Liver (tissue), 9 donors: Measurements from ENCODE around the gene MUL1. TPM values are rescaled to one million over a fixed set of nuclear protein-coding genes. Genes with fewer than 3 reads are reported as not detected.
A peak's percentile ranks its signal among the peaks of the same experiment; 100 is the strongest.

ENCODE experiments used
- DNase-seq: peaks from one replicate; pipeline ENCODE4 v3.0.0-alpha.2; 2017; ENCODE audit warnings: low spot score
- H3K27ac ChIP-seq, 2 donors: one replicate each; pipeline ENCODE4 v1.7.0; 2013; ENCODE audit warnings: inconsistent platforms in 2 of 2, low read length in 2 of 2, control low read depth in 1 of 2, low read depth in 1 of 2, mild to moderate bottlenecking in 1 of 2
- H3K27me3 ChIP-seq, 4 donors: one replicate each; pipeline versions ENCODE4 v1.6.1 to v1.7.0; 2013; ENCODE audit warnings: low read length in 3 of 4, inconsistent platforms in 1 of 4, mild to moderate bottlenecking in 1 of 4, moderate library complexity in 1 of 4; ENCODE audit not compliant: control insufficient read depth in 4 of 4, insufficient read depth in 4 of 4
- H3K36me3 ChIP-seq, 4 donors: one replicate each; pipeline versions ENCODE4 v1.6.1 to v1.7.0; 2013; ENCODE audit warnings: low read length in 3 of 4, mild to moderate bottlenecking in 3 of 4, low read depth in 1 of 4, moderate library complexity in 1 of 4; ENCODE audit not compliant: control insufficient read depth in 4 of 4, insufficient read depth in 3 of 4
- H3K4me1 ChIP-seq, 4 donors: one replicate each; pipeline versions ENCODE4 v1.6.1 to v1.7.0; 2013; ENCODE audit warnings: low read length in 3 of 4, mild to moderate bottlenecking in 3 of 4, moderate library complexity in 1 of 4; ENCODE audit not compliant: control insufficient read depth in 4 of 4, insufficient read depth in 4 of 4
- H3K4me3 ChIP-seq, 3 donors: one replicate each; pipeline versions ENCODE4 v1.6.1 to v1.7.0; 2013; ENCODE audit warnings: low read length in 3 of 3, control low read depth in 1 of 3, low read depth in 1 of 3, mild to moderate bottlenecking in 1 of 3
- H3K9ac ChIP-seq, 2 donors: one replicate each; pipeline ENCODE4 v1.7.0; 2013; ENCODE audit warnings: low read length in 2 of 2, mild to moderate bottlenecking in 2 of 2, moderate library complexity in 2 of 2, control low read depth in 1 of 2, low read depth in 1 of 2
- H3K9me3 ChIP-seq, 4 donors: one replicate each; pipeline versions ENCODE4 v1.6.1 to v1.7.0; 2013; ENCODE audit warnings: low read length in 3 of 4; ENCODE audit not compliant: control insufficient read depth in 4 of 4
- ATF3 ChIP-seq: IDR thresholded peaks from 2 replicates; pipeline ENCODE4 v1.6.1; 2016; ENCODE audit warnings: antibody characterized with exemption
- CTCF ChIP-seq: fragments of 150-350 bp; IDR thresholded peaks from 2 replicates; pipeline ENCODE4 v1.5.1; 2017; ENCODE audit warnings: improper control_type of control experiment, low read depth, low read length; ENCODE audit not compliant: missing input control
- EGR1 ChIP-seq, 2 donors: IDR thresholded peaks; 2 replicates each; pipeline ENCODE4 v1.6.1; 2016 to 2018; ENCODE audit warnings: antibody characterized with exemption in 2 of 2, low read depth in 2 of 2
- FOXA1 ChIP-seq: IDR thresholded peaks from 2 replicates; pipeline ENCODE4 v1.6.1; 2016; ENCODE audit warnings: antibody characterized with exemption
- FOXA2 ChIP-seq: IDR thresholded peaks from 2 replicates; pipeline ENCODE4 v1.6.1; 2016; ENCODE audit warnings: antibody characterized with exemption
- GABPA ChIP-seq, 2 donors: IDR thresholded peaks in 1 of 2; conservative IDR thresholded peaks in 1 of 2; 2 replicates each; pipeline ENCODE4 v1.6.1; 2016; ENCODE audit warnings: antibody characterized with exemption in 2 of 2, mild to moderate bottlenecking in 1 of 2, moderate library complexity in 1 of 2
- HNF4A ChIP-seq, 2 donors: conservative IDR thresholded peaks; 2 replicates each; pipeline ENCODE4 v1.6.1; 2016; ENCODE audit warnings: antibody characterized with exemption in 2 of 2, mild to moderate bottlenecking in 2 of 2
- HNF4G ChIP-seq: IDR thresholded peaks from 2 replicates; pipeline ENCODE4 v1.6.1; 2016; ENCODE audit warnings: antibody characterized with exemption
- JUND ChIP-seq, 2 donors: IDR thresholded peaks; 2 replicates each; pipeline ENCODE4 v1.6.1; 2016; ENCODE audit warnings: antibody characterized with exemption in 2 of 2
- MAX ChIP-seq: IDR thresholded peaks from 2 replicates; pipeline ENCODE4 v1.6.1; 2016; ENCODE audit warnings: antibody characterized with exemption
- NR2F2 ChIP-seq: IDR thresholded peaks from 2 replicates; pipeline ENCODE4 v1.6.1; 2016; ENCODE audit warnings: antibody characterized with exemption
- RAD21 ChIP-seq, 2 donors: IDR thresholded peaks; 2 replicates each; pipeline ENCODE4 v1.6.1; 2016; ENCODE audit warnings: antibody characterized with exemption in 2 of 2, mild to moderate bottlenecking in 2 of 2
- REST ChIP-seq: IDR thresholded peaks from 2 replicates; pipeline ENCODE4 v1.6.1; 2016; ENCODE audit warnings: antibody characterized with exemption, mild to moderate bottlenecking
- RXRA ChIP-seq, 2 donors: IDR thresholded peaks; 2 replicates each; pipeline ENCODE4 v1.6.1; 2017 to 2018; ENCODE audit warnings: antibody characterized with exemption in 2 of 2, mild to moderate bottlenecking in 1 of 2
- SP1 ChIP-seq: IDR thresholded peaks from 2 replicates; pipeline ENCODE4 v1.6.1; 2018; ENCODE audit warnings: antibody characterized with exemption, mild to moderate bottlenecking
- TAF1 ChIP-seq: conservative IDR thresholded peaks from 2 replicates; pipeline ENCODE4 v1.6.1; 2016; ENCODE audit warnings: antibody characterized with exemption, mild to moderate bottlenecking
- YY1 ChIP-seq: IDR thresholded peaks from 2 replicates; pipeline ENCODE4 v1.6.1; 2016; ENCODE audit warnings: antibody characterized with exemption, mild to moderate bottlenecking
- ZBTB33 ChIP-seq: IDR thresholded peaks from 2 replicates; pipeline ENCODE4 v1.6.1; 2016; ENCODE audit warnings: antibody characterized with exemption
- WGBS: extraction: QIAGEN DNeasy Blood & Tissue Kit; methylation state at CpG from one replicate; pipeline ENCODE4 v1.1.7; 2013; 5-methylcytosine and 5-hydroxymethylcytosine counted together
- polyA plus RNA-seq, 2 donors: library from polyadenylated mRNA; stranded (reverse) in 1 of 2; unstranded in 1 of 2; fragments of 200-250 nt in 1 of 2; fragments of >200 nt in 1 of 2; fragmentation: Nextera tagmentation in 1 of 2; extraction: Ambion mirVana in 1 of 2; gene quantifications; one replicate each; pipeline versions ENCODE4 v1.2.1 to v1.2.3, GENCODE V29; 2013 to 2015
- total RNA-seq, 2 donors: library from RNA; depleted of rRNA; stranded (reverse); fragments of >200 nt; gene quantifications; one replicate each; pipeline ENCODE4 v1.2.3, GENCODE V29; 2014
- donor health status: healthy.
- donor health status: healthy.
- donor health status: healthy.
- donor health status: healthy.
- donor health status: healthy.

Gene MUL1
- 10 to 100 TPM in 1 of 2 donors, 1 to 10 TPM in 1; 9.5 to 17.1 TPM for total RNA-seq
- polyA plus RNA-seq = 10 to 100 TPM; 16.6 to 19.4 TPM

- H3K9me3 ChIP-seq = no peaks in the 10 kb centered on the region
- peak; percentile 95 for DNase-seq
- H3K4me3 ChIP-seq = peak within 1 kb of the TSS; percentile 73 to 93 (median 91)
- H3K9ac ChIP-seq = peak within 1 kb of the TSS; percentile 57 to 81
- peak; percentile 36 for TF ChIP-seq REST
- TF ChIP-seq FOXA1 = no peak
- peak; percentile 14 for TF ChIP-seq SP1
- no peak for TF ChIP-seq FOXA2
- no peak for TF ChIP-seq ATF3
- TF ChIP-seq CTCF = no peak
- TF ChIP-seq YY1 = peak; percentile 32
- peak in 1 of 2 donors; percentile 43 for TF ChIP-seq EGR1 (IDR thresholded peaks at IDR 0.05; ENCODE audit: low read depth in 2 of 2)
- peak in 1 of 2 donors; percentile 35 for TF ChIP-seq RXRA (IDR thresholded peaks at IDR 0.05)
- TF ChIP-seq GABPA (IDR thresholded peaks at IDR 0.05 in 1 of 2, conservative IDR thresholded peaks at IDR 0.05 in 1 of 2) = peak; percentile 99 to 100
- no peak for TF ChIP-seq TAF1
- TF ChIP-seq RAD21 (IDR thresholded peaks at IDR 0.05) = no peak
- peak; percentile 57 for TF ChIP-seq MAX
- no peak for TF ChIP-seq HNF4A (conservative IDR thresholded peaks at IDR 0.05)
- TF ChIP-seq NR2F2 = peak; percentile 87
- H3K27me3 ChIP-seq = peaks cover 0 to 2% (median 0%) of the 10 kb centered on the region in 4 donors
- peaks cover 1 to 27% (median 16%) of the 10 kb centered on the region in 4 donors for H3K4me1 ChIP-seq
- WGBS = 1% methylated on average over 58 of the region's 58 CpGs
- H3K27ac ChIP-seq = peak within 1 kb of the TSS; percentile 68 to 74
- H3K36me3 ChIP-seq = peaks cover 0 to 3% (median 0%) of the 10 kb centered on the region in 4 donors
Measured at GRCh38 chr1:20507564-20508410, at the start of gene MUL1. Gene MUL1, minus strand, starts transcription at chr1:20508151. Its CDS starts 127 bp downstream, at chr1:20508024.

GRCh38 chr1:20555758-20556120, 47.8 kb upstream of the MUL1 start:
- no peaks in the 10 kb centered on the region for H3K36me3 ChIP-seq
- H3K27me3 ChIP-seq = peaks cover 0 to 7% (median 0%) of the 10 kb centered on the region in 4 donors
- H3K27ac ChIP-seq = peak overlapping the region in 1 of 2 donors; percentile 12
- no peak for TF ChIP-seq FOXA2
- no peak for TF ChIP-seq NR2F2
- no peak for TF ChIP-seq ZBTB33
- TF ChIP-seq EGR1 (IDR thresholded peaks at IDR 0.05; ENCODE audit: low read depth in 2 of 2) = no peak
- no peak for TF ChIP-seq ATF3
- TF ChIP-seq FOXA1 = no peak
- no peak for TF ChIP-seq MAX
- no peak for TF ChIP-seq GABPA (IDR thresholded peaks at IDR 0.05 in 1 of 2, conservative IDR thresholded peaks at IDR 0.05 in 1 of 2)
- TF ChIP-seq RXRA (IDR thresholded peaks at IDR 0.05) = no peak
- no peak for TF ChIP-seq HNF4G
- no peak for TF ChIP-seq JUND (IDR thresholded peaks at IDR 0.05)
- TF ChIP-seq REST = no peak
- no peak for TF ChIP-seq SP1
- H3K9me3 ChIP-seq = no peaks in the 10 kb centered on the region
- H3K9ac ChIP-seq = no peak overlapping the region
- H3K4me1 ChIP-seq = peaks cover 5 to 25% (median 9%) of the 10 kb centered on the region in 4 donors
- WGBS = 75% methylated on average over 4 of the region's 4 CpGs
- no peak for DNase-seq
- H3K4me3 ChIP-seq = no peak overlapping the region
